HEK293 (cell line): ENCODE data around the gene EPB41L5.

Source experiments
- CTCF ChIA-PET: fragments of 350-600 bp; formaldehyde crosslinking; extraction: SDS; loops from one replicate; lab custom pipeline; 2021; ENCODE audit warnings: antibody characterized with exemption; lab: Yijun Ruan, JAX
- POLR2A ChIA-PET: fragments of 300-600 bp; formaldehyde crosslinking; extraction: SDS; loops from one replicate; lab custom pipeline; 2020; ENCODE audit warnings: antibody characterized with exemption, inconsistent platforms; lab: Yijun Ruan, JAX
- H3K27ac ChIP-seq: fragments of 200-500 bp; sonication (Bioruptor generic); 2 replicates; pipeline ENCODE4 v1.5.1; 2014; ENCODE audit warnings: low read depth, low read length, control low read depth, inconsistent platforms; ENCODE audit errors: extremely low read depth
- H3K36me3 ChIP-seq, 2 experiments: fragments of 200-500 bp in 1 of 2; sonication (Bioruptor generic) in 1 of 2; 1 replicate in 1 of 2; 2 replicates in 1 of 2; pipeline ENCODE4 v1.5.1; 2014 to 2017; ENCODE audit warnings: inconsistent platforms in 2 of 2, low read length in 2 of 2; ENCODE audit not compliant: control insufficient read depth in 2 of 2, insufficient read depth in 1 of 2
- H3K4me1 ChIP-seq: fragments of 200-500 bp; sonication (Bioruptor generic); 2 replicates; pipeline ENCODE4 v1.5.1; 2014; ENCODE audit warnings: mild to moderate bottlenecking, low read length, inconsistent platforms; ENCODE audit not compliant: control insufficient read depth, insufficient read depth
- H3K4me3 ChIP-seq: 2 replicates; pipeline ENCODE4 v1.5.1; 2011; ENCODE audit warnings: low read depth, mild to moderate bottlenecking, control low read depth, low read length, moderate library complexity
- H3K9me3 ChIP-seq: fragments of 200-500 bp; sonication (Bioruptor generic); 2 replicates; pipeline ENCODE4 v1.5.1; 2014; ENCODE audit warnings: low read depth, low read length, inconsistent platforms; ENCODE audit not compliant: control insufficient read depth, insufficient read depth
- FEZF1 ChIP-seq: fragments of 450-650 bp; formaldehyde crosslinking; IDR thresholded peaks from 2 replicates; pipeline ENCODE4 v1.5.1; 2016; ENCODE audit warnings: missing biosample characterization, missing genetic modification characterization
- GLI4 ChIP-seq: fragments of 450-650 bp; formaldehyde crosslinking; IDR thresholded peaks from 2 replicates; pipeline ENCODE4 v1.5.1; 2016; ENCODE audit warnings: missing biosample characterization, missing genetic modification characterization
- HOXD13 ChIP-seq: sonication (generic); formaldehyde crosslinking; IDR thresholded peaks from 2 replicates; pipeline ENCODE4 v1.8.0; 2022; ENCODE audit warnings: missing genetic modification reagents, borderline replicate concordance
- TRIM28 ChIP-seq: IDR thresholded peaks from 2 replicates; pipeline ENCODE4 v1.6.1; 2011; ENCODE audit warnings: low read length, control low read depth, borderline replicate concordance
- TSHZ1 ChIP-seq: fragments of 450-650 bp; formaldehyde crosslinking; IDR thresholded peaks from 2 replicates; pipeline ENCODE4 v1.5.1; 2016; ENCODE audit warnings: missing biosample characterization, missing genetic modification characterization, borderline replicate concordance
- ZBTB8A ChIP-seq: fragments of 450-650 bp; formaldehyde crosslinking; IDR thresholded peaks from 2 replicates; pipeline ENCODE4 v1.5.1; 2016; ENCODE audit warnings: missing biosample characterization, missing genetic modification characterization
- ZNF16 ChIP-seq: fragments of 450-650 bp; formaldehyde crosslinking; IDR thresholded peaks from 2 replicates; pipeline ENCODE4 v1.5.1; 2016; ENCODE audit warnings: low read depth, missing biosample characterization, missing genetic modification characterization
- ZNF214 ChIP-seq: fragments of 450-650 bp; formaldehyde crosslinking; IDR thresholded peaks from 2 replicates; pipeline ENCODE4 v1.5.1; 2017; ENCODE audit warnings: missing biosample characterization, mild to moderate bottlenecking, missing genetic modification characterization, borderline replicate concordance
- ZNF221 ChIP-seq: fragments of 450-650 bp; formaldehyde crosslinking; IDR thresholded peaks from 2 replicates; pipeline ENCODE4 v1.5.1; 2017; ENCODE audit warnings: missing biosample characterization, missing genetic modification characterization, borderline replicate concordance
- ZNF292 ChIP-seq: fragments of 450-650 bp; formaldehyde crosslinking; IDR thresholded peaks from 2 replicates; pipeline ENCODE4 v1.5.1; 2016; ENCODE audit warnings: low read depth, missing biosample characterization, missing genetic modification characterization, borderline replicate concordance
- ZNF366 ChIP-seq: fragments of 450-650 bp; formaldehyde crosslinking; conservative IDR thresholded peaks from 2 replicates; pipeline ENCODE4 v1.5.1; 2016; ENCODE audit warnings: missing biosample characterization, missing genetic modification characterization
- ZNF37A ChIP-seq: fragments of 450-650 bp; IDR thresholded peaks from 2 replicates; pipeline ENCODE4 v1.5.1; 2018; ENCODE audit warnings: missing biosample characterization, missing genetic modification characterization
- ZNF426 ChIP-seq: fragments of 450-650 bp; formaldehyde crosslinking; IDR thresholded peaks from 2 replicates; pipeline ENCODE4 v1.5.1; 2017; ENCODE audit warnings: missing biosample characterization, missing genetic modification characterization, mild to moderate bottlenecking, inconsistent platforms, moderate library complexity
- ZNF521 ChIP-seq: fragments of 450-650 bp; formaldehyde crosslinking; IDR thresholded peaks from 2 replicates; pipeline ENCODE4 v1.5.1; 2017; ENCODE audit warnings: missing biosample characterization, mild to moderate bottlenecking, missing genetic modification characterization
- ZNF529 ChIP-seq: fragments of 450-650 bp; formaldehyde crosslinking; IDR thresholded peaks from 2 replicates; pipeline ENCODE4 v1.5.1; 2017; ENCODE audit warnings: missing genetic modification characterization, missing biosample characterization; ENCODE audit not compliant: insufficient replicate concordance
- ZNF585B ChIP-seq: fragments of 450-650 bp; formaldehyde crosslinking; IDR thresholded peaks from 2 replicates; pipeline ENCODE4 v1.5.1; 2016; ENCODE audit warnings: missing biosample characterization, missing genetic modification characterization
- ZNF660 ChIP-seq: fragments of 450-650 bp; IDR thresholded peaks from 2 replicates; pipeline ENCODE4 v1.5.1; 2018; ENCODE audit warnings: missing biosample characterization, mild to moderate bottlenecking, missing genetic modification characterization
- TF ChIP-seq, protein P1 (sequence below): fragments of 450-650 bp; formaldehyde crosslinking; IDR thresholded peaks from 2 replicates; pipeline ENCODE4 v1.5.1; 2017; ENCODE audit warnings: missing biosample characterization, missing genetic modification characterization
- TF ChIP-seq, protein P2 (sequence below): fragments of 450-650 bp; formaldehyde crosslinking; optimal IDR thresholded peaks from 2 replicates; pipeline ENCODE3; 2016; ENCODE audit warnings: missing biosample characterization, mild to moderate bottlenecking, missing genetic modification characterization
- TF ChIP-seq, protein P3 (sequence below): fragments of 450-650 bp; formaldehyde crosslinking; IDR thresholded peaks from 2 replicates; pipeline ENCODE4 v1.5.1; 2016; ENCODE audit warnings: missing biosample characterization, missing genetic modification characterization, low read depth

The EPB41L5 gene

GRCh38 chr2:120032297-120032696 lies 19.4 kb downstream of the EPB41L5 start:
- ChIA-PET CTCF (no interaction called here), POLR2A (no interaction called here)
- no peaks in the 10 kb centered on the region for H3K9me3 ChIP-seq
- TF ChIP-seq HOXD13 (CRISPR knock-in tag) = no peak
- no peak for TF ChIP-seq ZNF37A (tag by site-specific recombination)
- TF ChIP-seq TRIM28 = no peak
- no peak for TF ChIP-seq TSHZ1 (tag by site-specific recombination)
- TF ChIP-seq, protein P1, sequence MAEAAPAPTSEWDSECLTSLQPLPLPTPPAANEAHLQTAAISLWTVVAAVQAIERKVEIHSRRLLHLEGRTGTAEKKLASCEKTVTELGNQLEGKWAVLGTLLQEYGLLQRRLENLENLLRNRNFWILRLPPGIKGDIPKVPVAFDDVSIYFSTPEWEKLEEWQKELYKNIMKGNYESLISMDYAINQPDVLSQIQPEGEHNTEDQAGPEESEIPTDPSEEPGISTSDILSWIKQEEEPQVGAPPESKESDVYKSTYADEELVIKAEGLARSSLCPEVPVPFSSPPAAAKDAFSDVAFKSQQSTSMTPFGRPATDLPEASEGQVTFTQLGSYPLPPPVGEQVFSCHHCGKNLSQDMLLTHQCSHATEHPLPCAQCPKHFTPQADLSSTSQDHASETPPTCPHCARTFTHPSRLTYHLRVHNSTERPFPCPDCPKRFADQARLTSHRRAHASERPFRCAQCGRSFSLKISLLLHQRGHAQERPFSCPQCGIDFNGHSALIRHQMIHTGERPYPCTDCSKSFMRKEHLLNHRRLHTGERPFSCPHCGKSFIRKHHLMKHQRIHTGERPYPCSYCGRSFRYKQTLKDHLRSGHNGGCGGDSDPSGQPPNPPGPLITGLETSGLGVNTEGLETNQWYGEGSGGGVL (tag by site-specific recombination) = no peak
- no peak for TF ChIP-seq ZNF221 (tag by site-specific recombination)
- TF ChIP-seq ZNF521 = no peak
- no peak for TF ChIP-seq ZNF16 (tag by site-specific recombination)
- TF ChIP-seq ZNF214 (tag by site-specific recombination) = no peak
- no peak for TF ChIP-seq ZNF660 (tag by site-specific recombination)
- no peak for TF ChIP-seq GLI4
- no peak for TF ChIP-seq ZNF585B (tag by site-specific recombination)
- TF ChIP-seq ZNF292 (tag by site-specific recombination) = no peak
- TF ChIP-seq ZNF529 (tag by site-specific recombination) = no peak
- no peak for TF ChIP-seq ZBTB8A
- TF ChIP-seq FEZF1 (tag by site-specific recombination) = no peak
- TF ChIP-seq, protein P2, sequence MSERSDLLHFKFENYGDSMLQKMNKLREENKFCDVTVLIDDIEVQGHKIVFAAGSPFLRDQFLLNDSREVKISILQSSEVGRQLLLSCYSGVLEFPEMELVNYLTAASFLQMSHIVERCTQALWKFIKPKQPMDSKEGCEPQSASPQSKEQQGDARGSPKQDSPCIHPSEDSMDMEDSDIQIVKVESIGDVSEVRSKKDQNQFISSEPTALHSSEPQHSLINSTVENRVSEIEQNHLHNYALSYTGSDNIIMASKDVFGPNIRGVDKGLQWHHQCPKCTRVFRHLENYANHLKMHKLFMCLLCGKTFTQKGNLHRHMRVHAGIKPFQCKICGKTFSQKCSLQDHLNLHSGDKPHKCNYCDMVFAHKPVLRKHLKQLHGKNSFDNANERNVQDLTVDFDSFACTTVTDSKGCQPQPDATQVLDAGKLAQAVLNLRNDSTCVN (tag by site-specific recombination) = no peak
- no peak for TF ChIP-seq ZNF366 (tag by site-specific recombination)
- TF ChIP-seq ZNF426 (tag by site-specific recombination) = no peak
- TF ChIP-seq, protein P3, sequence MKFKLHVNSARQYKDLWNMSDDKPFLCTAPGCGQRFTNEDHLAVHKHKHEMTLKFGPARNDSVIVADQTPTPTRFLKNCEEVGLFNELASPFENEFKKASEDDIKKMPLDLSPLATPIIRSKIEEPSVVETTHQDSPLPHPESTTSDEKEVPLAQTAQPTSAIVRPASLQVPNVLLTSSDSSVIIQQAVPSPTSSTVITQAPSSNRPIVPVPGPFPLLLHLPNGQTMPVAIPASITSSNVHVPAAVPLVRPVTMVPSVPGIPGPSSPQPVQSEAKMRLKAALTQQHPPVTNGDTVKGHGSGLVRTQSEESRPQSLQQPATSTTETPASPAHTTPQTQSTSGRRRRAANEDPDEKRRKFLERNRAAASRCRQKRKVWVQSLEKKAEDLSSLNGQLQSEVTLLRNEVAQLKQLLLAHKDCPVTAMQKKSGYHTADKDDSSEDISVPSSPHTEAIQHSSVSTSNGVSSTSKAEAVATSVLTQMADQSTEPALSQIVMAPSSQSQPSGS = no peak
- H3K36me3 ChIP-seq = no peaks in the 10 kb centered on the region; a peak in 1 of 3 replicates
- no peaks in the 10 kb centered on the region for H3K4me1 ChIP-seq
- H3K4me3 ChIP-seq = no peak overlapping the region
- H3K27ac ChIP-seq = no peak overlapping the region
